Esophagus (tissue), 2 donors: ENCODE results near the gene TNK2. TPM values are rescaled to one million over a fixed set of nuclear protein-coding genes. Genes with fewer than 3 reads are reported as not detected.
"Not testable (repeated sequence)": the region's sequence is repeated elsewhere in the genome, so short reads cannot be mapped to it uniquely, and the experiment has no call there.

Experiments used
- H3K27ac ChIP-seq, 2 donors: one replicate each; pipeline ENCODE4 v1.5.1; 2013; ENCODE audit warnings: low read depth in 2 of 2, mild to moderate bottlenecking in 2 of 2, inconsistent platforms in 1 of 2, low read length in 1 of 2, moderate library complexity in 1 of 2
- H3K27me3 ChIP-seq, 2 donors: one replicate each; pipeline ENCODE4 v1.6.1; 2013; ENCODE audit warnings: low read length in 2 of 2, control low read depth in 1 of 2, mild to moderate bottlenecking in 1 of 2; ENCODE audit not compliant: insufficient read depth in 2 of 2, control insufficient read depth in 1 of 2
- H3K36me3 ChIP-seq, 2 donors: one replicate each; pipeline ENCODE4 v1.6.1; 2013; ENCODE audit warnings: low read length in 1 of 2; ENCODE audit not compliant: control insufficient read depth in 2 of 2, insufficient read depth in 2 of 2
- H3K4me1 ChIP-seq, 2 donors: one replicate each; pipeline ENCODE4 v1.6.1; 2013; ENCODE audit warnings: low read length in 1 of 2; ENCODE audit not compliant: control insufficient read depth in 2 of 2, insufficient read depth in 2 of 2
- H3K4me3 ChIP-seq, 2 donors: one replicate each; pipeline ENCODE4 v1.5.1; 2013; ENCODE audit warnings: low read length in 2 of 2, mild to moderate bottlenecking in 2 of 2, low read depth in 1 of 2, moderate library complexity in 1 of 2
- H3K9me3 ChIP-seq, 2 donors: one replicate each; pipeline ENCODE4 v1.6.1; 2013; ENCODE audit warnings: mild to moderate bottlenecking in 2 of 2, low read depth in 1 of 2, low read length in 1 of 2, moderate library complexity in 1 of 2; ENCODE audit not compliant: control insufficient read depth in 2 of 2, insufficient read depth in 1 of 2
- WGBS, 2 donors: extraction: QIAGEN DNeasy Blood & Tissue Kit; methylation state at CpG; one replicate each; pipeline ENCODE4 v1.1.7; 2013; 5-methylcytosine and 5-hydroxymethylcytosine counted together
- polyA plus RNA-seq, 2 donors: library from polyadenylated mRNA; stranded (reverse); fragments of 200-250 nt; gene quantifications; one replicate each; pipeline ENCODE4 v1.2.3, GENCODE V29; 2013
- donor health status: healthy with polysubstance abuse.
- donor health status: Bipolar disorder and iron deficiency.

The TNK2 gene
- polyA plus RNA-seq, 2 donors, result 38.8 to 87.5 TPM

GRCh38 chr3:195873281-195873887, 35.0 kb downstream of the TNK2 start:
- peaks cover 0 to 22% of the 10 kb centered on the region in 2 donors for H3K4me1 ChIP-seq
- peak overlapping the region in 1 of 2 donors; percentile 11 for H3K27ac ChIP-seq
- peaks cover 0 to 67% of the 10 kb centered on the region in 2 donors for H3K36me3 ChIP-seq
- H3K4me3 ChIP-seq, result no peak overlapping the region
- H3K27me3 ChIP-seq, result no peaks in the 10 kb centered on the region
- WGBS, 2 donors, result 71 to 80% methylated on average over 32 to 38 of the region's 38 CpGs
- no peaks in the 10 kb centered on the region for H3K9me3 ChIP-seq

GRCh38 chr3:195872800-195873199, 35.6 kb downstream of the TNK2 start:
- H3K9me3 ChIP-seq, result no peaks in the 10 kb centered on the region
- H3K27ac ChIP-seq, result no peak overlapping the region
- no peak overlapping the region for H3K4me3 ChIP-seq
- H3K4me1 ChIP-seq, result peaks cover 0 to 16% of the 10 kb centered on the region in 2 donors
- H3K27me3 ChIP-seq, result no peaks in the 10 kb centered on the region
- peaks cover 0 to 67% of the 10 kb centered on the region in 2 donors for H3K36me3 ChIP-seq
- WGBS, 2 donors, result 90 to 92% methylated on average over 16 of the region's 16 CpGs

- H3K36me3 ChIP-seq, result peaks cover 6 to 72% of the 10 kb centered on the region in 2 donors
- WGBS, 2 donors, result 93 to 95% methylated on average over 28 of the region's 28 CpGs
- H3K27me3 ChIP-seq, result no peaks in the 10 kb centered on the region
- no peak overlapping the region for H3K27ac ChIP-seq
- no peak overlapping the region for H3K4me3 ChIP-seq
- no peaks in the 10 kb centered on the region for H3K9me3 ChIP-seq
- peaks cover 0 to 10% of the 10 kb centered on the region in 2 donors for H3K4me1 ChIP-seq
These were observed 36.3 kb downstream of the TNK2 start for GRCh38 chr3:195872097-195872496.

GRCh38 chr3:195871686-195872085, 36.7 kb downstream of the TNK2 start:
- 100% methylated on average over 3 of the region's 3 CpGs for WGBS, 2 donors
- H3K27ac ChIP-seq, H3K4me3 ChIP-seq, H3K9me3 ChIP-seq, H3K4me1 ChIP-seq, H3K27me3 ChIP-seq: not testable (repeated sequence)
- H3K36me3 ChIP-seq, result peaks cover 9 to 76% of the 10 kb centered on the region in 2 donors

- H3K9me3 ChIP-seq, result no peaks in the 10 kb centered on the region
- no peaks in the 10 kb centered on the region for H3K4me1 ChIP-seq
- H3K27me3 ChIP-seq, result no peaks in the 10 kb centered on the region
- 95 to 97% methylated on average over 12 of the region's 12 CpGs for WGBS, 2 donors
- H3K36me3 ChIP-seq, result peaks cover 11 to 76% of the 10 kb centered on the region in 2 donors
- H3K4me3 ChIP-seq, result no peak overlapping the region
- peak overlapping the region in 1 of 2 donors; percentile 46 for H3K27ac ChIP-seq
These were observed 37.4 kb downstream of the TNK2 start for GRCh38 chr3:195870937-195871336.

GRCh38 chr3:195870442-195870841, 37.9 kb downstream of the TNK2 start:
- Histone ChIP-seq H3K27ac (peak overlapping the region in 1 of 2 donors; percentile 46), H3K27me3 (no peaks in the 10 kb centered on the region), H3K36me3 (peaks cover 11 to 75% of the 10 kb centered on the region in 2 donors), H3K9me3 (no peaks in the 10 kb centered on the region), H3K4me1 (no peaks in the 10 kb centered on the region), H3K4me3 (no peak overlapping the region)
- 69 to 73% methylated on average over 7 of the region's 7 CpGs for WGBS, 2 donors

- WGBS, 2 donors, result 84% methylated on average over 29 to 31 of the region's 31 CpGs
- Histone ChIP-seq H3K27ac (no peak overlapping the region), H3K27me3 (no peaks in the 10 kb centered on the region), H3K4me1 (no peaks in the 10 kb centered on the region), H3K9me3 (no peaks in the 10 kb centered on the region), H3K4me3 (no peak overlapping the region), H3K36me3 (peaks cover 11 to 74% of the 10 kb centered on the region in 2 donors)
These were observed 38.8 kb downstream of the TNK2 start for GRCh38 chr3:195869413-195870001.

GRCh38 chr3:195868866-195869412, 39.4 kb downstream of the TNK2 start:
- H3K27me3 ChIP-seq, result no peaks in the 10 kb centered on the region
- H3K4me1 ChIP-seq, result peaks cover under 1% of the 10 kb centered on the region in 2 donors
- H3K27ac ChIP-seq, result no peak overlapping the region
- H3K36me3 ChIP-seq, result peaks cover 11 to 72% of the 10 kb centered on the region in 2 donors
- no peak overlapping the region for H3K4me3 ChIP-seq
- WGBS, 2 donors, result 88 to 89% methylated on average over 28 to 30 of the region's 30 CpGs
- no peaks in the 10 kb centered on the region for H3K9me3 ChIP-seq

- Histone ChIP-seq H3K4me1 (peaks cover 2 to 5% of the 10 kb centered on the region in 2 donors), H3K9me3 (no peaks in the 10 kb centered on the region), H3K27me3 (no peaks in the 10 kb centered on the region), H3K4me3 (no peak overlapping the region), H3K27ac (no peak overlapping the region), H3K36me3 (peaks cover 11 to 68% of the 10 kb centered on the region in 2 donors)
- 95 to 97% methylated on average over 39 of the region's 39 CpGs for WGBS, 2 donors
These were observed 40.0 kb downstream of the TNK2 start for GRCh38 chr3:195868336-195868865.
